PC-3 (cell line): ENCODE results near the gene FBXW4. TPM values are rescaled to one million over a fixed set of nuclear protein-coding genes. Genes with fewer than 3 reads are reported as not detected.

ENCODE experiments used
- ATAC-seq: fragments of 200-7000 bp; cut with Tn5 transposase; 2 replicates; pipeline ENCODE4 v1.9.1; 2020; ENCODE audit warnings: mild to moderate bottlenecking, moderate library complexity
- BruUV-seq: library from RNA; stranded (reverse); fragments of 400-500 nt; replicated peaks from 2 replicates; lab custom pipeline; 2021; lab: Mats Ljungman, UMichigan
- CTCF ChIA-PET: fragments of 300-600 bp; sonication (Branson Sonifier 250); formaldehyde crosslinking; loops from one replicate; lab custom pipeline; 2022; ENCODE audit warnings: antibody characterized with exemption; lab: Charles Lee
- POLR2A ChIA-PET: fragments of 300-600 bp; sonication (Branson Sonifier 250); formaldehyde crosslinking; loops from one replicate; lab custom pipeline; 2022; ENCODE audit warnings: antibody characterized with exemption; ENCODE audit not compliant: unreplicated experiment; lab: Charles Lee
- DNase-seq: peaks from one replicate; pipeline ENCODE4 v3.0.0-alpha.2; 2015
- H2AFZ ChIP-seq: fragments of 300-600 bp; sonication (generic); 2 replicates; pipeline ENCODE4 v1.6.0; 2016; ENCODE audit warnings: antibody characterized with exemption, low read length
- H3F3A ChIP-seq: fragments of 300-600 bp; sonication (generic); one replicate; pipeline ENCODE4 v1.6.0; 2017; ENCODE audit warnings: antibody characterized with exemption, low read length, control low read depth, mild to moderate bottlenecking; ENCODE audit not compliant: unreplicated experiment
- H3K27ac ChIP-seq: fragments of 300-600 bp; sonication (generic); 2 replicates; pipeline ENCODE4 v1.5.1; 2016; ENCODE audit warnings: mild to moderate bottlenecking, low read length
- H3K27me3 ChIP-seq: fragments of 300-600 bp; sonication (generic); 2 replicates; pipeline ENCODE4 v1.6.1; 2016; ENCODE audit warnings: low read length, mixed read lengths
- H3K36me3 ChIP-seq: fragments of 300-600 bp; sonication (generic); 2 replicates; pipeline ENCODE4 v1.6.1; 2016; ENCODE audit warnings: low read depth, mixed run types, low read length, mixed read lengths
- H3K4me1 ChIP-seq: fragments of 300-600 bp; sonication (generic); 2 replicates; pipeline ENCODE4 v1.5.1; 2016; ENCODE audit warnings: low read length; ENCODE audit not compliant: insufficient read depth
- H3K4me2 ChIP-seq: fragments of 300-600 bp; sonication (generic); 2 replicates; pipeline ENCODE4 v1.6.0; 2016; ENCODE audit warnings: low read length
- H3K4me3 ChIP-seq: fragments of 300-600 bp; sonication (generic); 2 replicates; pipeline ENCODE4 v1.5.1; 2016; ENCODE audit warnings: mild to moderate bottlenecking, low read length, mixed read lengths
- H3K79me2 ChIP-seq: fragments of 300-600 bp; sonication (generic); 2 replicates; pipeline ENCODE4 v1.6.1; 2017; ENCODE audit warnings: low read length, mixed read lengths
- H3K9ac ChIP-seq: fragments of 300-600 bp; sonication (generic); 2 replicates; pipeline ENCODE4 v1.6.0; 2016; ENCODE audit warnings: mild to moderate bottlenecking, low read length
- H3K9me2 ChIP-seq: fragments of 300-600 bp; sonication (generic); replicated peaks from 2 replicates; pipeline ENCODE4 v1.6.1; 2016; ENCODE audit warnings: mixed run types, low read length, mixed read lengths
- H3K9me3 ChIP-seq: fragments of 300-600 bp; sonication (generic); 2 replicates; pipeline ENCODE4 v1.6.1; 2016; ENCODE audit warnings: low read length, mixed read lengths
- H4K20me1 ChIP-seq: fragments of 300-600 bp; sonication (generic); 2 replicates; pipeline ENCODE4 v1.6.1; 2016; ENCODE audit warnings: low read length, mixed read lengths
- EZH2 ChIP-seq: fragments of 300-600 bp; sonication (generic); IDR thresholded peaks from one replicate; pipeline ENCODE4 v1.6.1; 2017; ENCODE audit warnings: antibody characterized with exemption, mild to moderate bottlenecking, low read length; ENCODE audit not compliant: unreplicated experiment
- EZH2phosphoT487 ChIP-seq: fragments of 300-600 bp; sonication (generic); IDR thresholded peaks from 2 replicates; pipeline ENCODE4 v1.6.1; 2018; ENCODE audit warnings: mild to moderate bottlenecking, antibody characterized with exemption, low read length, borderline replicate concordance
- intact Hi-C: fragments of 100-400 bp; cut with micrococcal nuclease; formaldehyde crosslinking; loops from 2 replicates; pipeline ENCODE4 v1.9.0; 2023
- total RNA-seq: library from RNA; depleted of rRNA; stranded (reverse); fragments of >200 nt; gene quantifications from 2 replicates; pipeline ENCODE4 v1.2.3, GENCODE V29; 2014
- TF ChIP-seq, protein P1 (sequence below): fragments of 300-600 bp; sonication (generic); conservative IDR thresholded peaks from 2 replicates; pipeline ENCODE4 v1.5.1; 2017; ENCODE audit warnings: antibody characterized with exemption, low read depth, mild to moderate bottlenecking, low read length

Gene FBXW4
- total RNA-seq, 1 experiment from 2014 or later, result 18.8 TPM

DNA sequence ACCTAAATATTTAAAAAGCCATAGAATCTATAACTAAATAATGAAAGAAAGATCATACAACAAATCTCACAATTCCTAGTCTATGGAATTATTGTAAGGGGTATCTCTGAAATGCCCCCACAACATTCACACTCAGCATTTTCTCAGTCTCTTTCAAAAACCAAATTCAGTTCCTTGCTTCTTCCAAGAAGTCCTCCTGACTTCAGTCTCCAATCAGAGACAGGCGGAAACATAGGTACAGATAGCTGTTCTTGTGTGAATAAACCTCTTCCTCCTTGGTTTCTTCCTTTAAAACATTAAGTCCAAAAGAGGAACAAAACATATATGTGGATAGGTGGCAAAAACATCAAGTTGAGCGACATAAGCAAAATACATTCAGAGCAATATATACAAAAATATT lies 13.9 kb upstream of the FBXW4 start:
- no peak overlapping the region for H2AFZ ChIP-seq
- no peaks in the 10 kb centered on the region for H3K9me2 ChIP-seq
- no peak overlapping the region for H3K9ac ChIP-seq
- intact Hi-C loops, result no loop called here
- no TSS peak for BruUV-seq
- no peaks in the 10 kb centered on the region for H3K9me3 ChIP-seq
- H3K36me3 ChIP-seq, result no peaks in the 10 kb centered on the region
- ATAC-seq, result no peak
- no peaks in the 10 kb centered on the region for H4K20me1 ChIP-seq
- H3K4me3 ChIP-seq, result no peak overlapping the region
- H3K4me2 ChIP-seq, result no peak overlapping the region
- H3K79me2 ChIP-seq, result no peaks in the 10 kb centered on the region
- H3K27me3 ChIP-seq, result no peaks in the 10 kb centered on the region
- H3K4me1 ChIP-seq, result no peaks in the 10 kb centered on the region
- no peak for TF ChIP-seq EZH2
- TF ChIP-seq, protein P1, sequence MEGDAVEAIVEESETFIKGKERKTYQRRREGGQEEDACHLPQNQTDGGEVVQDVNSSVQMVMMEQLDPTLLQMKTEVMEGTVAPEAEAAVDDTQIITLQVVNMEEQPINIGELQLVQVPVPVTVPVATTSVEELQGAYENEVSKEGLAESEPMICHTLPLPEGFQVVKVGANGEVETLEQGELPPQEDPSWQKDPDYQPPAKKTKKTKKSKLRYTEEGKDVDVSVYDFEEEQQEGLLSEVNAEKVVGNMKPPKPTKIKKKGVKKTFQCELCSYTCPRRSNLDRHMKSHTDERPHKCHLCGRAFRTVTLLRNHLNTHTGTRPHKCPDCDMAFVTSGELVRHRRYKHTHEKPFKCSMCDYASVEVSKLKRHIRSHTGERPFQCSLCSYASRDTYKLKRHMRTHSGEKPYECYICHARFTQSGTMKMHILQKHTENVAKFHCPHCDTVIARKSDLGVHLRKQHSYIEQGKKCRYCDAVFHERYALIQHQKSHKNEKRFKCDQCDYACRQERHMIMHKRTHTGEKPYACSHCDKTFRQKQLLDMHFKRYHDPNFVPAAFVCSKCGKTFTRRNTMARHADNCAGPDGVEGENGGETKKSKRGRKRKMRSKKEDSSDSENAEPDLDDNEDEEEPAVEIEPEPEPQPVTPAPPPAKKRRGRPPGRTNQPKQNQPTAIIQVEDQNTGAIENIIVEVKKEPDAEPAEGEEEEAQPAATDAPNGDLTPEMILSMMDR, result no peak
- no peak for TF ChIP-seq EZH2phosphoT487
- DNase-seq, result no peak
- no peak overlapping the region for H3K27ac ChIP-seq
- POLR2A ChIA-PET, result no interaction called here
- H3F3A ChIP-seq, result no peaks in the 10 kb centered on the region
- CTCF ChIA-PET, result interaction anchor here (1.0 kb wide), 1 partner anchor 139 kb away, joined by 3 read pairs; no protein-coding TSS in a partner anchor

DNA sequence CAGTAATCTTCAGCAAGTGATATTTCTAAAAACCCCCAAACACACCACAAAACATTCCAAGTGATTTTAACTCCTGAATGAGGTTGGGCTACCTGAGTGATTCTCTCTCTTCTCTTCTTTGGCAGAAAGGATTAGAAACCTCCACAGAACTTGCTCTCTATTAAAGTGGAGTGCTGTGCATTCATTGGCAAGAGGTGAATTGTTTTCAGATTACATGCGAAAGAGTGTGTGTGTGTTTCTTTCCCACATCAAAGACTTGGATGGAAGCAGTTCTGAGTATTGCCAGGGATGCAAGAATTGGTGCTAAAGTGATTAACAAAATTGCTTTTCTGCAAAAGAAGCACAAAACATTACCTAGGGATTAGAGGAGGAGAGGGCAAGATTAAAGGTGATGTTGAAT lies 13.1 kb upstream of the FBXW4 start:
- H3K27ac ChIP-seq, result no peak overlapping the region
- no peaks in the 10 kb centered on the region for H3K4me1 ChIP-seq
- intact Hi-C loops, result no loop called here
- no peaks in the 10 kb centered on the region for H3K9me2 ChIP-seq
- no peaks in the 10 kb centered on the region for H3K79me2 ChIP-seq
- H3F3A ChIP-seq, result no peaks in the 10 kb centered on the region
- no peak for ATAC-seq
- TF ChIP-seq EZH2phosphoT487 (no peak), EZH2 (no peak)
- TF ChIP-seq, protein P1, result no peak
- CTCF ChIA-PET, result no interaction called here
- H4K20me1 ChIP-seq, result no peaks in the 10 kb centered on the region
- no peak for DNase-seq
- POLR2A ChIA-PET, result interaction anchor here (0.6 kb wide), 1 partner anchor 76 kb away, joined by 3 read pairs; no protein-coding TSS in a partner anchor
- H3K27me3 ChIP-seq, result no peaks in the 10 kb centered on the region
- no peaks in the 10 kb centered on the region for H3K36me3 ChIP-seq
- no peak overlapping the region for H3K9ac ChIP-seq
- no peak overlapping the region for H3K4me2 ChIP-seq
- BruUV-seq, result no TSS peak
- no peak overlapping the region for H2AFZ ChIP-seq
- H3K4me3 ChIP-seq, result no peak overlapping the region
- no peaks in the 10 kb centered on the region for H3K9me3 ChIP-seq

DNA sequence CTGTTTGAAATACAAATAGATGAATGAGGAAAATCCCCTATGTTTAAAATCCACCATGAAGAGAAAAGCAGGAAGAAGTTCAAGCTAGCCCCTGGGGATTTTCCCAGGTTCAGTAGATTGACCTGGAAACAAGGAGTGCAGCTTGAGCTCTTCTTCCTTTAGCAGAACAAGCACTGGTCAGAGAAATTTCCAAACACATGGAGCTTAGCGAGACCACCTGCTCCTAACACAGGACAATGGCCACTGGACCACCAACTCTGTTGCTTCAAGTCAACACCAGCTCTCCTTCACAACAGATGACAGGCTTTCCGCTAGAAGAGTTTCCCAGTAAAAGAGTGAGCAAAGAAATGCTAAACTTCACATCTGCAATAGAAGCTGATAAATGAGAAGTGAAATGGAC lies 9.4 kb upstream of the FBXW4 start:
- Histone ChIP-seq H3K9me3 (no peaks in the 10 kb centered on the region), H3F3A (no peaks in the 10 kb centered on the region), H3K36me3 (no peaks in the 10 kb centered on the region), H2AFZ (no peak overlapping the region), H3K27me3 (no peaks in the 10 kb centered on the region), H3K4me3 (no peak overlapping the region), H3K27ac (no peak overlapping the region), H3K79me2 (no peaks in the 10 kb centered on the region), H4K20me1 (no peaks in the 10 kb centered on the region), H3K4me1 (no peaks in the 10 kb centered on the region), H3K9me2 (no peaks in the 10 kb centered on the region), H3K4me2 (no peak overlapping the region), H3K9ac (no peak overlapping the region)
- ChIA-PET POLR2A (interaction anchor here (0.7 kb wide), 2 partner anchors 102 to 216 kb away, joined by 3 to 4 read pairs; no protein-coding TSS in a partner anchor), CTCF (no interaction called here)
- DNase-seq, result no peak
- ATAC-seq, result no peak
- BruUV-seq, result no TSS peak
- intact Hi-C loops, result no loop called here
- TF ChIP-seq, protein P1, result no peak
- TF ChIP-seq EZH2 (no peak), EZH2phosphoT487 (no peak)
